Measurements from ENCODE around the gene MZB1. TPM values are rescaled to one million over a fixed set of nuclear protein-coding genes. Genes with fewer than 3 reads are reported as not detected.

The MZB1 gene
- polyA plus RNA-seq, 1 of the 3 experiments (the other 2 are of a cell fraction): not detected

GRCh38 chr5:139401546-139401945, 11.8 kb upstream of the MZB1 start (continued):
- TF ChIP-seq CTCF (IDR thresholded peaks at IDR 0.05) (no peak), POLR2AphosphoS5 (IDR thresholded peaks at IDR 0.05; ENCODE audit: low read depth, low read length) (no peak), SMC3 (IDR thresholded peaks at IDR 0.05; ENCODE audit: low read depth, low read length) (no peak), USF1 (IDR thresholded peaks at IDR 0.05; ENCODE audit: borderline replicate concordance, low read depth) (no peak), MXI1 (IDR thresholded peaks at IDR 0.05; ENCODE audit: low read depth, low read length) (no peak), NRF1 (IDR thresholded peaks at IDR 0.05; ENCODE audit: low read depth, low read length) (no peak)

- Histone ChIP-seq H3F3A (replicated peaks; ENCODE audit: insufficient read depth) (peaks cover 8% of the 10 kb centered on the region), H3K27ac (ENCODE audit: low read depth in 2 of 2, low read length in 1 of 2) (no peak overlapping the region), H3K36me3 (replicated peaks in 1 of 2; ENCODE audit: control insufficient read depth in 1 of 2, insufficient read depth in 2 of 2, low read length in 1 of 2) (peaks cover 0 to 2% of the 10 kb centered on the region in 2 experiments), H3K4me3 (ENCODE audit: low read depth in 2 of 2, low read length in 1 of 2) (no peak overlapping the region), H3K9me3 (no peaks in the 10 kb centered on the region), H2AFZ (ENCODE audit: low read depth) (no peak overlapping the region), H3K79me2 (ENCODE audit: insufficient read depth) (no peaks in the 10 kb centered on the region), H4K20me1 (ENCODE audit: insufficient read depth) (no peaks in the 10 kb centered on the region), H3K27me3 (ENCODE audit: insufficient read depth) (no peaks in the 10 kb centered on the region), H3K9ac (no peak overlapping the region), H3K4me1 (ENCODE audit: control insufficient read depth in 1 of 2, insufficient read depth in 2 of 2, low read depth in 1 of 2, low read length in 1 of 2) (peaks cover 0 to 13% of the 10 kb centered on the region in 2 experiments; a peak in 1 of 4 replicates), H3K9me2 (no peaks in the 10 kb centered on the region), H3K4me2 (no peak overlapping the region)
- DNase-seq: no peak
- 69% methylated on average over 5 of the region's 6 CpGs for WGBS (ENCODE audit: low lambda C conversion rate)
- ChIA-PET POLR2A (interaction anchor here (0.5 kb wide), 1 partner anchor 58 kb away, joined by 3 read pairs; no protein-coding TSS in a partner anchor), CTCF (interaction anchor here (0.6 kb wide), 1 partner anchor 40 kb away, joined by 3 read pairs; no protein-coding TSS in a partner anchor)
- no peak for TF ChIP-seq REST (IDR thresholded peaks at IDR 0.05; ENCODE audit: low read depth, low read length)
- TF ChIP-seq FOXJ3 (CRISPR knock-in tag; IDR thresholded peaks at IDR 0.05): no peak
- TF ChIP-seq TEAD4 (IDR thresholded peaks at IDR 0.05; ENCODE audit: borderline replicate concordance, insufficient read depth): no peak
- TF ChIP-seq USF2 (IDR thresholded peaks at IDR 0.05; ENCODE audit: borderline replicate concordance, low read depth, low read length): no peak
- TF ChIP-seq YY1 (IDR thresholded peaks at IDR 0.05; ENCODE audit: low read depth): no peak
- no peak for TF ChIP-seq USF1 (IDR thresholded peaks at IDR 0.05; ENCODE audit: borderline replicate concordance, low read depth)
- TF ChIP-seq ZBTB33 (IDR thresholded peaks at IDR 0.05; ENCODE audit: borderline replicate concordance, low read depth): no peak
- no peak for TF ChIP-seq CHD2 (IDR thresholded peaks at IDR 0.05; ENCODE audit: low read length, partially characterized antibody)
- TF ChIP-seq SMC3 (IDR thresholded peaks at IDR 0.05; ENCODE audit: low read depth, low read length): no peak
- no peak for TF ChIP-seq IRF3 (IDR thresholded peaks at IDR 0.05; ENCODE audit: low read depth, low read length)
- no peak for TF ChIP-seq GABPA (IDR thresholded peaks at IDR 0.05; ENCODE audit: low read depth)
- TF ChIP-seq POLR2AphosphoS5 (IDR thresholded peaks at IDR 0.05; ENCODE audit: low read depth, low read length): no peak
- no peak for TF ChIP-seq ELF1 (IDR thresholded peaks at IDR 0.05)
- TF ChIP-seq NFIC (IDR thresholded peaks at IDR 0.05; ENCODE audit: borderline replicate concordance): no peak
- no peak for TF ChIP-seq RXRA (IDR thresholded peaks at IDR 0.05; ENCODE audit: borderline replicate concordance, low read depth)
- no peak for TF ChIP-seq TCF12 (IDR thresholded peaks at IDR 0.05)
Measured at GRCh38 chr5:139399501-139400121, 9.9 kb upstream of the MZB1 start.

All from SK-N-SH (cell line).